ENCODE results near the gene GNG7. TPM values are rescaled to one million over a fixed set of nuclear protein-coding genes. Genes with fewer than 3 reads are reported as not detected.

The GNG7 gene
- total and polyA plus RNA-seq, 10 of the 15 experiments (the other 5 are each of a cell fraction or from before 2014, with no cell fraction given): 1.9 to 13.6 (median 6.5) TPM

GRCh38 chr19:2610637-2611482 lies 91.6 kb downstream of the GNG7 start (continued):
- TF ChIP-seq ZBTB11 (CRISPR knock-in tag; IDR thresholded peaks at IDR 0.05) (no peak), POLR2AphosphoS2 (IDR thresholded peaks at IDR 0.05; ENCODE audit: low read depth, low read length) (no peak), HDAC2 (IDR thresholded peaks at IDR 0.05) (no peak), NR2C2 (IDR thresholded peaks at IDR 0.05; ENCODE audit: borderline replicate concordance, control insufficient read depth, insufficient read length, low read depth) (no peak), ATF3 (IDR thresholded peaks at IDR 0.05; ENCODE audit: borderline replicate concordance, extremely low read depth, low read depth, low read length) (no peak), NFYA (IDR thresholded peaks at IDR 0.05; ENCODE audit: borderline replicate concordance, low read depth, low read length) (no peak), USF1 (IDR thresholded peaks at IDR 0.05; ENCODE audit: borderline replicate concordance, extremely low read length, insufficient read depth, low read depth, low read length) (no peak), MAX (IDR thresholded peaks at IDR 0.05; ENCODE audit: low read depth, low read length) (no peak; the same call in 1 of the 2 replicates), NFYB (IDR thresholded peaks at IDR 0.05; ENCODE audit: insufficient read depth, low read depth, low read length) (no peak), RB1 (IDR thresholded peaks at IDR 0.05; ENCODE audit: borderline replicate concordance) (peak; percentile 90), FOS (IDR thresholded peaks at IDR 0.05; ENCODE audit: borderline replicate concordance, extremely low read depth, insufficient read length) (no peak), E4F1 (IDR thresholded peaks at IDR 0.05; ENCODE audit: borderline replicate concordance, partially characterized antibody) (no peak), POU2F2 (IDR thresholded peaks at IDR 0.05; ENCODE audit: borderline replicate concordance, low read depth, low read length) (peak; percentile 76; the same call in 2 of the 3 replicates), BCL3 (IDR thresholded peaks at IDR 0.05; ENCODE audit: borderline replicate concordance, insufficient read depth, low read depth, low read length, poor library complexity, severe bottlenecking) (peak; percentile 97)

Measured in GM12878 (cell line).